ENCODE results near the gene DAPK2. TPM values are rescaled to one million over a fixed set of nuclear protein-coding genes. Genes with fewer than 3 reads are reported as not detected.

The DAPK2 gene
- total and polyA plus RNA-seq, 8 donors = 18.3 to 59.3 (median 24.2) TPM

GRCh38 chr15:64048781-64049460 lies 2.6 kb upstream of the DAPK2 start:
- intact Hi-C loops (cut with DNase I) = no loop called here
- peaks cover 0 to 67% of the 10 kb centered on the region in 2 donors for H3K4me1 ChIP-seq
- no peaks in the 10 kb centered on the region for H3K9me3 ChIP-seq
- ATAC-seq = no peak
- DNase-seq = no peak
- H3K27me3 ChIP-seq = peaks cover 0 to 21% of the 10 kb centered on the region in 2 donors
- H3K4me3 ChIP-seq = no peak overlapping the region
- H3K27ac ChIP-seq = peak overlapping the region in 1 of 2 donors; percentile 69
- TF ChIP-seq, protein P1, sequence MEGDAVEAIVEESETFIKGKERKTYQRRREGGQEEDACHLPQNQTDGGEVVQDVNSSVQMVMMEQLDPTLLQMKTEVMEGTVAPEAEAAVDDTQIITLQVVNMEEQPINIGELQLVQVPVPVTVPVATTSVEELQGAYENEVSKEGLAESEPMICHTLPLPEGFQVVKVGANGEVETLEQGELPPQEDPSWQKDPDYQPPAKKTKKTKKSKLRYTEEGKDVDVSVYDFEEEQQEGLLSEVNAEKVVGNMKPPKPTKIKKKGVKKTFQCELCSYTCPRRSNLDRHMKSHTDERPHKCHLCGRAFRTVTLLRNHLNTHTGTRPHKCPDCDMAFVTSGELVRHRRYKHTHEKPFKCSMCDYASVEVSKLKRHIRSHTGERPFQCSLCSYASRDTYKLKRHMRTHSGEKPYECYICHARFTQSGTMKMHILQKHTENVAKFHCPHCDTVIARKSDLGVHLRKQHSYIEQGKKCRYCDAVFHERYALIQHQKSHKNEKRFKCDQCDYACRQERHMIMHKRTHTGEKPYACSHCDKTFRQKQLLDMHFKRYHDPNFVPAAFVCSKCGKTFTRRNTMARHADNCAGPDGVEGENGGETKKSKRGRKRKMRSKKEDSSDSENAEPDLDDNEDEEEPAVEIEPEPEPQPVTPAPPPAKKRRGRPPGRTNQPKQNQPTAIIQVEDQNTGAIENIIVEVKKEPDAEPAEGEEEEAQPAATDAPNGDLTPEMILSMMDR (IDR thresholded peaks at IDR 0.05) = no peak
- no peaks in the 10 kb centered on the region for H3K36me3 ChIP-seq

GRCh38 chr15:64045774-64046420 lies 388 bp downstream of the DAPK2 start:
- Histone ChIP-seq H3K9me3 (no peaks in the 10 kb centered on the region), H3K27ac (peak overlapping the region; percentile 59 to 65), H3K36me3 (no peaks in the 10 kb centered on the region), H3K4me3 (peak overlapping the region; percentile 54 to 56), H3K27me3 (peaks cover 0 to 21% of the 10 kb centered on the region in 2 donors), H3K4me1 (peaks cover 0 to 69% of the 10 kb centered on the region in 2 donors)
- ATAC-seq (peak; percentile 5), DNase-seq (peak in 1 of 4 donors; percentile 15)
- intact Hi-C loops (cut with DNase I) = no loop called here
- TF ChIP-seq, protein P1 (IDR thresholded peaks at IDR 0.05) = no peak

GRCh38 chr15:64045101-64045435 lies 1.2 kb downstream of the DAPK2 start:
- intact Hi-C loops (cut with DNase I) = no loop called here
- TF ChIP-seq, protein P1 (IDR thresholded peaks at IDR 0.05) = no peak
- Histone ChIP-seq H3K9me3 (no peaks in the 10 kb centered on the region), H3K4me3 (peak overlapping the region; percentile 54 to 56), H3K4me1 (peaks cover 0 to 60% of the 10 kb centered on the region in 2 donors), H3K27ac (peak overlapping the region in 1 of 2 donors; percentile 65), H3K27me3 (peaks cover 0 to 21% of the 10 kb centered on the region in 2 donors), H3K36me3 (no peaks in the 10 kb centered on the region)
- peak; percentile 25 for ATAC-seq
- no peak for DNase-seq

GRCh38 chr15:64044300-64045100 lies 1.8 kb downstream of the DAPK2 start:
- intact Hi-C loops (cut with DNase I) = no loop called here

More at GRCh38 chr15:64044300-64045100, 1.8 kb downstream of the DAPK2 start:
- H3K9me3 ChIP-seq = no peaks in the 10 kb centered on the region
- peaks cover 0 to 55% of the 10 kb centered on the region in 2 donors for H3K4me1 ChIP-seq
- no peaks in the 10 kb centered on the region for H3K36me3 ChIP-seq
- ATAC-seq = peak; percentile 2
- H3K4me3 ChIP-seq = peak overlapping the region in 1 of 2 donors; percentile 54
- peak in 1 of 4 donors; percentile 34 for DNase-seq
- H3K27me3 ChIP-seq = peaks cover 0 to 21% of the 10 kb centered on the region in 2 donors
- peak overlapping the region in 1 of 2 donors; percentile 65 for H3K27ac ChIP-seq
- TF ChIP-seq, protein P1 (IDR thresholded peaks at IDR 0.05) = no peak
